HG03103 (cell line): ENCODE measurements around the gene PUM2.
"Not testable (repeated sequence)": the region's sequence is repeated elsewhere in the genome, so short reads cannot be mapped to it uniquely, and the experiment has no call there.

Experiments
- ATAC-seq: cut with Tn5 transposase; IDR thresholded peaks from one replicate; pipeline ENCODE4 v1.9.1; 2021; ENCODE audit warnings: low read depth; ENCODE audit not compliant: unreplicated experiment

The PUM2 gene, protein sequence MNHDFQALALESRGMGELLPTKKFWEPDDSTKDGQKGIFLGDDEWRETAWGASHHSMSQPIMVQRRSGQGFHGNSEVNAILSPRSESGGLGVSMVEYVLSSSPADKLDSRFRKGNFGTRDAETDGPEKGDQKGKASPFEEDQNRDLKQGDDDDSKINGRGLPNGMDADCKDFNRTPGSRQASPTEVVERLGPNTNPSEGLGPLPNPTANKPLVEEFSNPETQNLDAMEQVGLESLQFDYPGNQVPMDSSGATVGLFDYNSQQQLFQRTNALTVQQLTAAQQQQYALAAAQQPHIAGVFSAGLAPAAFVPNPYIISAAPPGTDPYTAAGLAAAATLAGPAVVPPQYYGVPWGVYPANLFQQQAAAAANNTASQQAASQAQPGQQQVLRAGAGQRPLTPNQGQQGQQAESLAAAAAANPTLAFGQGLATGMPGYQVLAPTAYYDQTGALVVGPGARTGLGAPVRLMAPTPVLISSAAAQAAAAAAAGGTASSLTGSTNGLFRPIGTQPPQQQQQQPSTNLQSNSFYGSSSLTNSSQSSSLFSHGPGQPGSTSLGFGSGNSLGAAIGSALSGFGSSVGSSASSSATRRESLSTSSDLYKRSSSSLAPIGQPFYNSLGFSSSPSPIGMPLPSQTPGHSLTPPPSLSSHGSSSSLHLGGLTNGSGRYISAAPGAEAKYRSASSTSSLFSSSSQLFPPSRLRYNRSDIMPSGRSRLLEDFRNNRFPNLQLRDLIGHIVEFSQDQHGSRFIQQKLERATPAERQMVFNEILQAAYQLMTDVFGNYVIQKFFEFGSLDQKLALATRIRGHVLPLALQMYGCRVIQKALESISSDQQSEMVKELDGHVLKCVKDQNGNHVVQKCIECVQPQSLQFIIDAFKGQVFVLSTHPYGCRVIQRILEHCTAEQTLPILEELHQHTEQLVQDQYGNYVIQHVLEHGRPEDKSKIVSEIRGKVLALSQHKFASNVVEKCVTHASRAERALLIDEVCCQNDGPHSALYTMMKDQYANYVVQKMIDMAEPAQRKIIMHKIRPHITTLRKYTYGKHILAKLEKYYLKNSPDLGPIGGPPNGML

DNA sequence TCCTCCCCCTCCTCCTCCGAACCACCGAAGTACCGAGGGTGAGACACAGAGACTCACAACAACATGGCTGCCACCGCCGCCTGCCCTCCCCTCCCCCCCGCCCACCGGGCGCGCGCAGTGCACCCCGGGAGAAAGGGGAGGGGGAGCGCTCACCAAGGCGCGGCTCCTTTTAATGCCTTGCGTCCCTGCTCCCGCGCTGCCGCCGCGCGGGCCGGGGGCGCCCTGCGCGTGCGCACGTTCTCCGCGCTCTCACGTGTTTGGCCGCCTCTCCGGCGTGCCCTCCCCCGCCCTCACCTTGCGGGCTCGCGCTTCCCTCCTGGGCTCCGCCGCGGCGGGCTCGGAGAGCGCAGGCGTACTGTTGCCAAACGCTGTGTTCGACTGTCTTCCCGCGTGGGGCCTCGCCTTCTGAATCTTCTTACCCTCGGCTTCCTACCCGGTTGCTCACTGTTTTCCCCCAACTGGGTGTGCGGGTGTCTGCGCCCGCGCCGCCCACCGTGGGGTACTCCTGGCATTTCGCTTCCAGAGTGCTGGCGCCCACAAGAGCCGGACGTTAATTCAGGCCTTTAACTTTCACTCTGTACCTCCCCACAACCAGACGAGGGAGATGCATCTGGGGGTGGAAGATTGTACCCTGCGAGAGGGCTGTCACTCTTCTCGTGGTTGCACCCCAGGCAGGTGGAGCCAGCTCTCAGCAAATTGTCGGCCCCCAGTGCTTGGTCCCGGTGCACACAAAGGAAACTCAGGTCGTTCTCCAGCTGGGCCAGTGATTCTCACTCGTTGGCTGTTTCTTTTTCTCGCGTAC is at the start of gene PUM2:
Gene PUM2, minus strand, starts transcription at position 92 of the 802 bp plus-strand sequence. CDS start 23,484 bp downstream, outside the sequence.
- ATAC-seq, result peak; percentile 70

DNA sequence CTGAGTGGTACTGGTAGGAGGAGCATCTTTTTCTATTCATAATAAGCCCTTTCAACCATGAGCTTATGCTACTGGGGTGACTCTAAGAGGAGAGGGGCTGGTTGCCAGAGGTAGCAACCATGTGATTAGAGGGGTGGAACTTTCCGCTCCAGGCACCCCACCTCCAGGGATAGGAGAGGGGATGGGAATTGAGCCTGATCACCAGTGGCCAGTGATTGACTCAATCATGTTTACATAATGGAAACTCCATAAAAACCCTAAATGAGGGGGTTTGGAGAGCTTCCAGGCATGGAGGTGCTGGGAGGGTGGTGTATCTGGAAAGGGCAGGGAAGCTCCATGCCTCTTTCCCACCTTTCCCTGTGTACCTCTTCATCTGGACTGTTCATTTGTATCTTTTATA is 49.7 kb upstream of the PUM2 start:
- ATAC-seq, result no peak

DNA sequence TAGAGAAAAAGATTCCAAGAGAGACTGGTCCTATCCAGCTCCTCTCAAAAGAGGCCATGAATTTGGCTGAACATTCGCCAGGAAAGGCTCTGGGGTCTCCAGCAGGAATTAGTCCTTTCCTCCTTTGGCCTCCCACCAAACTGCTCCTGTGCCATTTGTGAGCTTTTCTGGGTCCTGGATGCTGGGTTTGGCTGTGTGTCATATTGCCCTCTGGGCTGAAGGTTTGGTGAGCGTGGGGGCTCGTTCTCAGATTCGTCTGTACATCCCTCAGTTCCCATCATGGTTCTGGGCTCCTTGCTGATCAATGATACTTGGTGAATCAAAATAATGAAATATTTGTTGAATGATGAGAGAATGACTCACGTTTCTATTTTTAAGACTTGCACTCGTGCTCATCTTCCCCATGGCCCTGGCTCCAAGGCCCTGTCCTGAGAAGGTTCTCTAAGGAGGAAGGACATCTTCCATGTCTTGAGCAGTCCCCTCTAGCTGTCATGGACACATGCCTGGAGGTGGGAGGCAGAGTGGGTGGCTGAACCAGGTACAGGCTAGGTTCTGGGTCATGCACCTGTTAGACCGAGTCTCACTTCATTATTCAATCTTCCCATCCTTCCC is 48.4 kb upstream of the PUM2 start:
- ATAC-seq, result no peak

DNA sequence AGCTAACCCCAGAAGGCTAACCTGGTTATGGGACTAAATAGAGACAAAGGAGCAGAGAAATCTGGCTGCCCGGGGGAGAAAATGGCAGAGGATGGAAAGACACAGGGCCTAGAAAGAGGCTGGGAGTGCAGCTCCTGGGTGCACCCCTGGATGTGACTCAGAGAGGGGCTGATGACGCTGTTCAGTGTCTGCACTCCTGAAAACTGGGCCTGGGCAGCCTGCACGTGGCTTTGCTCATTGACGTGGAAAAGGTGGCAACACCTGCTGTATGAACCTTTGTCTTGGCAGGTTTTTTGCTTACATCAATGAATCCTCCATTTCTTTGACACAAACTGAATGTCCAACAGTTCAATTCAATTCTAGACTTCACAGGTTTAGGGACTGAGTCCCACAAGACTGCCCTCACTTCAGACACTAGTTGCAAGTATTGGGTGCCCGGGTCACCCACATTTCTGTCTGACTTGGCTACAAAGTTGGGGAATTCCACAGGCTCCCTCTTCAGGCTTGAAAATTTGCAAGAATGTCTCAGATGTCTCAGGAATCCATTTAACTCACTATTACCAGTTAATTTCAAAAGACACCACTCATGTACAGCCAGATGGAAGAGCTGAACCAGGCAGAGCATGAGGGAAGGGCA is 47.3 kb upstream of the PUM2 start:
- ATAC-seq, result no peak

DNA sequence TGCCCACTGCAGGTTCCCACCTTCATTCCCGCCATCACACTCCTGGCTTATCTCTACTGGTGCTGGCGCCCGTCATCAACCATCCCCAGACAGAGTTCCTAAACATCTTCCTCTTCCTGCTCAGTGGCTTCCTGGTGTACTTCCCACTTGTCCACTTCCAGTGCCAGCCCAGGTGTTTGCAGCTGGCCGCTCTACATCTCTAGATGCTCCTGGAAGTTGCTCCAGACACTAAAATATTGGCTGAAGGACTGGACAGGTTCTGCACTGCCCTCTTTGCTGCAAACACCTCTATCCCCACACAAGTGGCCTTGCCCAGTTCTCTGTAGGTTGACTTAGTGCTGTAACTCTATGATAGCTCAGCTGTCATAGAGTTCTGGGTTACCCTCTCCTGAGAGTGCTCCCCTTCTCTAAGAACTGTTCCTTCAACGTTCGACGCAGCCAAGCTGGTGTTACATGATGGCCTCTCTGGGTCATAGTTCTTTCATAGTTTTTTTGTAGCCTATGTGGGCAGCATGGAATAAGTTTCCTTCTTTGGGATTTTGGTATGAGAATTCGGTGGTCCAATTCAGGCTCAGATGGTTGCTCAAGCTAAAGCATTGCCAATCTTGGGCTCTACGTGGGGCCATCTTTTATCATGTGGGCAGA is 45.8 kb upstream of the PUM2 start:
- ATAC-seq, result no peak

DNA sequence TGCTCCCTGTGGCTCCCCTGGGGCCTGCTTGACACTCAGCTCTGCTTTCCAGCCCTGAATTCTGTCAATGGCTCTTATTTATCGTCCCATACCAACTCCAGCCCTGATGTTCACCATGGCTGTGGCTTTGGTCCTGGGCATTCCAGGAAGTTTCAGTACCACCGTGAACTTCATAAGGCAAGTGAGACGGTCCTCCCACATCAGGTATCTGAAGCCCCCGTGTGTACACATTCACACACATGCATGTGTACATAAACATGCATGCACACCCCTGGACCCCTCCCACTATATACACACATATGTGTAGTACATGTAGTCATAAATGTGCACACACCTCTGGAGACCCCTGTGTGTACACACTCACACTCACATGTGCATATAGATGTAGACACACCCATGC is 43.3 kb upstream of the PUM2 start:
- ATAC-seq, result no peak

DNA sequence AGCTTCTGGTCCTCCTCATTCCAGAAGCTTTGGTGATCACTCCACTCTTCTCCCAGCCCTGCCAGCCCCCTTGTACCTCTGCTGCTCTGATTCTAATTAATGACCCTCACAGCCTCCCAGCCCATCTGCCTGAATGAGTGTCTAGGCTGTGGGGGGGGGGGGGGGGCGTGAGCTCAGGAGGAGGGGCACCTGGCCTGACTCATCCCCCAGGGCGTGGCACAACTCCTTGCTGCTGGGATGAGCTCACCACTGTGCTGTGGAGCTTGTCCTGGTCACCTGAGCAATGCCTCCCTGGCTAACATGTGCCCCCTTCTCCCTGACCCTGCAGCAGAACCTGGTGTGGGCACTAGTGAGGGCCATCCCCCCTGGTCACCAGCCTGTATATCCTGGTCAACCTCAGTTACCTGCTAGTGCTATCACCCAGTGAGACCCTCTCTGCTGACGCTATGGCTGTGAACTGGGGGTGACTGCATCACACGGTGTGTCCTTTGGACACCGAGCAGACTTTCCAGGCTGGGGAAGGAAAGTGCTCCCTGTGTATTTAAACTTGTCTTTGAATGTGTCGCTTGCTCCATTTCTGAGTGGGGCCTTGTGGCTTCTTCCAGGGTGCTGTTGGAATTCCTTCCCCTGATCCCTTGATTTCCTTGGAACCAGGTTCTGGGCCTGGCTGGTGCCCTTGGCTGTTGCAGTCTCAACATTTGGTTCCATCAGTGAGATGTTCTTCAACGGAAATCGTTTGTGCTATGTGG is 41.5 kb upstream of the PUM2 start:
- ATAC-seq, result no peak

DNA sequence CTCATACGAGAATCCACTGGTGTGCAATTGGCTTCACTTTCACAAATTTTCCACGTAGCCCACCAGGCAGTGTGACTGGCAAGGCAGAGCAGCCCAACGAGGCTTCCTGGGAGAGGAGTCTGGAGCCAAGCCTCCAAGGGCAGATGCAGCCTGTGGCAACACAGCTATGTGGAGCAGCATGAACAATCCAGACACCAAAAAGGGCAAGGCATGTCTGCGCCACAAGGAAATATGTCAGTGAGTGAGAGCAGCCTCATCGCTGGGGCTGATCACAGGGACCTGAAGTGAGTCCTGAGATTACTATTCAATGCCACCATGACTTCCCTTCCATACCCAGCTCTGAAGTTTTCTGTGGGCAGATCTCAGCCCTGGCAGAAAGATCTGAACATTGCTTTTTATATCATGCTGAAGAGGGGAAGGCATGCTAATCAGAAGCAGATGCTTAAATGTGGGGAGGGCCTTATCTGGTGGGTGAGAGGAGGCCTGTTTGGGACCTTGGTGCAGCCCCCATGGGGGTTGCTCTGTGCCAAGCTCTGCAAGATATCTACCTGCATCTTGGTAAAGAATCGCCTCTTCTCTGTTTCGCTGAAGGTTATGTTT is 40.0 kb upstream of the PUM2 start:
- no peak for ATAC-seq

DNA sequence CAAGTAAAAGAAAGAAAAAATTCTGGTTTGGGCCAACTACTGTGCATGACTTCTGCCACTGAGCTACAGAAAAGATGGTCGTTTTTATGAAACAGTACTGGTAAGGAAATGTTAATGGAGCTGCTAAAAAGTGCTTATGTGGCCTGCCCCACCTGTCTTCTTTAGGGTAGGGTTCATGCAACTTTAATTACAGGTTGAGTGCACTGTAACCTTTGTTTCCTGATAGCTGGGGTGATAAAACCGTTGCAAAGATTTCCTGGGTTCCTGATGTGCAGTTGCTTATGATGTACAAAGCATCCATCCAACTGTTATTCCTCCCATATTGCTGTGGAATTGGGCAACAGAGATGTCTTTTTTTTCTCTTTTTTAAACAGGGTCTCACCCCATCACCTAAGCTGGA is 34.3 kb upstream of the PUM2 start:
- no peak for ATAC-seq

DNA sequence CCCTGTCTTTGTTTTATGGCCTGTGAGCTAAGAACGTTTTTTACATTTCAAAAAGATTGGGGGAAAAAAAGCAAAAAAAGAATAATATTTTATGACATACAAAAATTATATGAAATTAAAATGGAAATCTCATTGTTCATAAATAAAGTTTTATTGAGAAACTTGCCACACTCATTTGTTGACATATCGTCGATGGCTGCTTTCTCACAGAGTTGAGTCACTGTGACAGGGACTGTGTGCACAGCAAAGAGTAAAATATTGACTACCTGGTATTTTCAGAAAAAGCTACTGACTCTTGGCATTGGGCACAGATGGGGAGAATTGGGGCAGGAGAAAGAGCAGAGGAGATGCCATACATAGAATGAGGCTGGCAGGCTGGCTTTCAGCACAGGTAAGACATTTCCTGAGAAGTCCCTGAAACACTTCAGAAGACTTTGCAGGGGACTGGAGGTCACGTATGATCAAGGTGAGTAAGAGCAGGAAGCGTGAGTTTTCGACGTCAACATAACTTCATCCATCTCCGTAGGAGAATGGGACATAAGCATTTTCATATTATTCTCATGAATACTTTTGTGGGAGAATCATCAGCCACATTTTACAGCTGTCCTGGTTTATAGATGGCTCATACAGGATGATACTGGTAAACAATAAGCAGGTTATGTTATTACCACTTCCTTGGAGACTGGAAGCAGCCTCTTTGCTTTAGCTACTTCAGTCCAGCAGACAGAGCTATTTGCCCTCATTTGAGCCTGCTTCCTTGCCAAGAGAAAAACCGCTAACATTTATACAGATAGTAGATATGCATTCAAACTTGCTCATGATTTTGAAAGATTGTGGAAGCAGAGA is 32.5 kb upstream of the PUM2 start:
- ATAC-seq, result no peak

DNA sequence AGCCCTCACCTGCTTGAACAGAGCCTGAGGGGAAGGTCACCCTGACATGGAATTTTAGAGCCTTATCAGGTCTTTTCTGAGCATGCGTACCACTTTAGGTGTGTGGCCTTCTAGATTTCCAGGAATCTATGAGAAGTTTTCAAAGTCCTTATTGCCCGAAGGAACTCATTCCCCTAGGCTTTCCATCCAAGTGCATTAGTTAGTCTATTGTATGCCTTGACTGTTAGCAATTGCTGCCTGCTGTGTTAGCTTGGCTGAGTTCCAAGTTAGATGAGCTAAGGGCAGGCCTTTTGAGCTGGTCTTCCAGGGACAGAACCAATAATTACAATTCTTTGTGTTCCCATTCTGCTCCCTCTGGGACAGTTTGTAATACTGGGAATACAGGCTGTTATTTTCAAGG is 30.8 kb upstream of the PUM2 start:
- ATAC-seq, result no peak

DNA sequence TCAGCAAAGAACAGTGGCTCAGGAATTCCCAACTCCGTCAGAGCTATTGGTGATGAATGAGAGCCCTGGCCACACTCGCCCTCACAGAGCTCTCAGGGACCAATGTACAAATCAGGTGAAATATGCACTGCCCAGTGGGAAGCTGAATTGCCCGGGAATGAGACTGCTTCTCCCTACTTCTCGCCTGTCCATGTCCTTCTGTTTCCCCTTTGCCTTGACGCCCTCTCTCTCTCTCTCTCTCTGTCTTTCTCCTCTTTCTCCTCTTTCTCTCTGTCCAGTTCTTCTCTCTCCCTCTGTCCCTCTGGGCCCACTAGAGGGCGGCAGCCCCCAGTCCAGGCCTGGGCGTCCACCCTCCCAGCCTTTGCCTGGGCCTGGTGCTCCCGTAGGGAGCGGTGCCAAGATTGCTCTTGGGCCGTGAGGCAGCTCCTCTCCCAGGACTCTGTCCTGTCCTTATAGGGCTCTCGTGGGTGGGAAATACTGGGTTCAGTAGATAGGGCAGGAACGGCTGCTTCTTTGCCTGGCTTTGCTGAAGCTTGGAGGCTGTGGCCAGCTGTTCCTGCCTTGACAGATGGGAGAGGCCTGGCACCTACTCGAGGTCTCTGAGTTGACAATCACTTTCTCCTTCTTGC is 28.4 kb upstream of the PUM2 start:
- ATAC-seq, result no peak

DNA sequence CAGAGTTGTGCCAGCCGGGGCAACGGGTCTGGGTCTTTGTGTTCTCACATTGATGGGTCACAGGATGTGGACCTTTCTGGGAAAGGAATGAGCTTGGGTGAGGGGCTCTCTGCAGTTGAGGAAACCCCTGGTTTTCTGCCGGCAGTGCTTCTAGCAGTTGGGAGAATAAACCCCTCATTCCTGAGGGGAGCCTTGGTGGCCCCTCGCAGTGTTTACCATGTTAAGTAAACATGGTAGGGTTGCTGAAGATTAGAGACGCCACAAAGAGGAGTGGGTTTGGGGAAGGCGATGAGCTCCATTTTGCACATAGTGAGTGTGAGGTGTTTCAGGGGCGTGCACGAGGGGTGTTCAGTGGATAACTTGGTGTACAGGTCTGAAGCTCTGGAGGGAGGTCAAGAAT is 27.7 kb upstream of the PUM2 start:
- no peak for ATAC-seq

DNA sequence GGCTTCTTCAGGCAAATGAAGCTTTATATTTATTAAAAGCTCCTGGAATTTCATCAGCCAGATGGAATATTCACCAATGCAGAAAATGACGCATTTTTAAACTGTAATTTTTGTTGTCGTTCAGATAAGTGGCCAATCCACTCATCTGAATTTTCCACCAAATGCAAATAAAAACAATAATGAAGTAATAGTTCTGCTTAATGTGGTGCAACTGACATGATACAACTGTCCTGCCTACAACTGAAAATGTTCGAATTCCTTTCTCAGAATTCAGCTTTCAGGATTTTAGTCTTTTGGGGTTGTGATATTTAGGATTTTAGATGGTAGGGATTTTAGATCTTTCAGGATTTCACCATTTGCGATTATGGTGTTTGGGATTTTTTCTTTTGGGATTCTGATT is 27.1 kb upstream of the PUM2 start:
- no peak for ATAC-seq

DNA sequence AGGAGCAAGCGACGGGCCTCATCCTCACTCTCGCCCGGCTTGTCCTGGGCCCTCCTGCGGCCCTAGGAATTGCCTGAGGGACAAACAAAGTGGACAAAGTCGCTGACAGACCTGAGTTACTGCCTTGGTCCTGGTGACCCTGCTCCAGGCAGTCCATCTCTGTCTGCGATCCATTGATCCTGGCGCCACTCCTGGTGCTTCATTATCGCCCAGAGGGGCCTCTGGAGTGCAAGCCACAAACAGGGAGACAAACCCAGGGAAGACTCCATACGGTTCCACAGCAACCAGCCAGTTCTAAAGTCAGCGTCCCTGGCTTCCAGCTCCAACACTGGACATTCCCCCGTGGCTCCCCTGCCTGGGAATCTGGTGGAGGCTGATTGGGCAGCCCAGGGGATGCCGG is 24.3 kb upstream of the PUM2 start:
- ATAC-seq, result not testable (repeated sequence)

DNA sequence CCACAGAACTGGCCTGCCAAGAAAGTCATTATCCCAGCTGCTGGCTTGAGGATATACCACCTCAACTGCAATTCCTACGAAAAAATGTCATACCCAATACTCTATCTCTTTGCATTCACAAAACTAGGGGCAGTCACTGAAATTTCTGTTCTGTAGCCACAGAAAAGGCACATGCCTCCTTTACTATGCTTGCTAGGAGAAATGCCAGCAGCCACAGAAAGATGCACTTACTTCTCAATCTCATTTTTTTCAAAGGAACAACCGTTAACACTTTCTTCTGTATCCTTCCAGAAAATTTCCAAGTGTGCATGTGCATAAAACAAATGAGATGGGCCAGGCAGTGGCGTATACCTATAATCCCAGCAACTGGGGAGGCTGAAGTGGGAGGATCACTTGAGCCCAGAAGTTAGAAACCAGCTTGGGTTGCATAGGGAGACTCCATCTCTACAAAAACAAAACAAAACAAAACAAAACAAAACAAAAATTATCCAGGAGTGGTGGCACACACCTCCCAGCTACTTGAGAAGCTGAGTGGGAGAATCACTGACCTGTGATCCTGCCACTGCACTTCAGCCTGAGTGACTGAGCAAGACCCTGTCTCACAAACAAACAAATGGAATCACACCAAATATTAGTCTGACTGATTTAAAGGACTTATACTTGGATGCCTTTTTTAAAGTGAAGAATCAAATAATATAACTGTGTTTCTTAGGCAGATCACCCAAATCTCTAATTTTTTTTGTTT is 22.4 kb upstream of the PUM2 start:
- ATAC-seq, result no peak
